SK-N-SH treated with all-trans-retinoic acid at 6 μM for 48 hours (cell line): ENCODE measurements around the gene TMEM213.

ENCODE experiments used
- ATAC-seq: fragments of 200-7000 bp; cut with Tn5 transposase; 3 replicates; pipeline ENCODE4 v1.9.1; 2020; ENCODE audit warnings: mild to moderate bottlenecking, moderate library complexity
- BACH2 ChIP-seq: fragments of 250-450 bp; sonication (Bioruptor Pico); IDR thresholded peaks from 2 replicates; pipeline ENCODE4 v1.9.0; 2021; ENCODE audit warnings: mild to moderate bottlenecking, borderline replicate concordance
- CREB5 ChIP-seq: fragments of 250-450 bp; sonication (Bioruptor Pico); IDR thresholded peaks from 2 replicates; pipeline ENCODE4 v1.5.1; 2020; ENCODE audit warnings: low read depth, mild to moderate bottlenecking, moderate library complexity
- CSDC2 ChIP-seq: fragments of 250-450 bp; sonication (Bioruptor Pico); IDR thresholded peaks from 2 replicates; pipeline ENCODE4 v1.5.0; 2020; ENCODE audit warnings: mild to moderate bottlenecking, moderate library complexity
- CSRNP3 ChIP-seq: fragments of 250-450 bp; sonication (Bioruptor Pico); IDR thresholded peaks from 2 replicates; pipeline ENCODE4 v1.5.1; 2021; ENCODE audit warnings: mild to moderate bottlenecking, moderate library complexity
- ESRRG ChIP-seq: fragments of 250-450 bp; sonication (Bioruptor Pico); IDR thresholded peaks from 2 replicates; pipeline ENCODE4 v1.6.1; 2021; ENCODE audit warnings: mild to moderate bottlenecking
- GLIS3 ChIP-seq: fragments of 250-450 bp; sonication (Bioruptor Pico); IDR thresholded peaks from 2 replicates; pipeline ENCODE4 v1.5.0; 2020; ENCODE audit warnings: mild to moderate bottlenecking, moderate library complexity
- PATZ1 ChIP-seq: fragments of 250-450 bp; sonication (Bioruptor Pico); IDR thresholded peaks from 2 replicates; pipeline ENCODE4 v1.8.0; 2020; ENCODE audit warnings: mild to moderate bottlenecking, moderate library complexity, borderline replicate concordance
- POU6F1 ChIP-seq: fragments of 250-450 bp; sonication (Bioruptor Pico); IDR thresholded peaks from 2 replicates; pipeline ENCODE4 v1.8.0; 2021; ENCODE audit warnings: low read depth, mild to moderate bottlenecking, moderate library complexity, borderline replicate concordance
- PPARA ChIP-seq: fragments of 250-450 bp; sonication (Bioruptor Pico); IDR thresholded peaks from 2 replicates; pipeline ENCODE4 v1.5.0; 2020; ENCODE audit warnings: mild to moderate bottlenecking, borderline replicate concordance
- RARB ChIP-seq: fragments of 250-450 bp; sonication (Bioruptor Pico); IDR thresholded peaks from 2 replicates; pipeline ENCODE4 v1.8.0; 2021; ENCODE audit warnings: mild to moderate bottlenecking, moderate library complexity
- SNAI2 ChIP-seq: fragments of 250-450 bp; sonication (Bioruptor Pico); IDR thresholded peaks from 2 replicates; pipeline ENCODE4 v1.5.0; 2020; ENCODE audit warnings: mild to moderate bottlenecking, moderate library complexity
- TCF4 ChIP-seq: fragments of 250-450 bp; sonication (Bioruptor Pico); IDR thresholded peaks from 2 replicates; pipeline ENCODE4 v1.8.0; 2021; ENCODE audit warnings: mild to moderate bottlenecking, moderate library complexity, borderline replicate concordance
- TOX ChIP-seq: fragments of 250-450 bp; sonication (Bioruptor Pico); IDR thresholded peaks from 2 replicates; pipeline ENCODE4 v1.8.0; 2021; ENCODE audit warnings: mild to moderate bottlenecking, moderate library complexity, borderline replicate concordance
- TSHZ2 ChIP-seq: fragments of 250-450 bp; sonication (Bioruptor Pico); IDR thresholded peaks from 2 replicates; pipeline ENCODE4 v1.5.0; 2020; ENCODE audit warnings: mild to moderate bottlenecking, moderate library complexity
- ZC3H10 ChIP-seq: fragments of 250-450 bp; sonication (Bioruptor Pico); IDR thresholded peaks from 2 replicates; pipeline ENCODE4 v1.5.1; 2021; ENCODE audit warnings: mild to moderate bottlenecking, moderate library complexity
- ZFP3 ChIP-seq: fragments of 250-450 bp; sonication (Bioruptor Pico); IDR thresholded peaks from 2 replicates; pipeline ENCODE4 v1.5.0; 2020; ENCODE audit warnings: mild to moderate bottlenecking, moderate library complexity
- ZFP30 ChIP-seq: fragments of 450-650 bp; formaldehyde crosslinking; IDR thresholded peaks from 2 replicates; pipeline ENCODE4 v1.5.0; 2022; ENCODE audit warnings: mild to moderate bottlenecking, moderate library complexity
- ZNF565 ChIP-seq: fragments of 450-650 bp; formaldehyde crosslinking; conservative IDR thresholded peaks from 2 replicates; pipeline ENCODE4 v1.5.0; 2020; ENCODE audit warnings: low read depth, mild to moderate bottlenecking, moderate library complexity
- ZNF70 ChIP-seq: fragments of 450-650 bp; formaldehyde crosslinking; IDR thresholded peaks from 2 replicates; pipeline ENCODE4 v1.5.0; 2020; ENCODE audit warnings: mild to moderate bottlenecking, moderate library complexity
- ZNF8 ChIP-seq: fragments of 450-650 bp; formaldehyde crosslinking; IDR thresholded peaks from 2 replicates; pipeline ENCODE4 v1.5.0; 2020; ENCODE audit warnings: mild to moderate bottlenecking, moderate library complexity

The TMEM213 gene

GRCh38 chr7:138749960-138750359, 47.8 kb upstream of the TMEM213 start:
- ATAC-seq: no peak
- TF ChIP-seq PATZ1 (no peak), BACH2 (CRISPR knock-in tag) (no peak), SNAI2 (no peak), ZNF565 (CRISPR knock-in tag) (no peak), CSDC2 (CRISPR knock-in tag) (no peak), ZFP3 (CRISPR knock-in tag) (no peak), ZFP30 (no peak), PPARA (CRISPR knock-in tag) (no peak), ZNF70 (CRISPR knock-in tag) (no peak), CREB5 (CRISPR knock-in tag) (no peak), TSHZ2 (no peak)
- TF ChIP-seq, all 23 proteins: peak for 0

GRCh38 chr7:138750473-138750872, 47.3 kb upstream of the TMEM213 start:
- TF ChIP-seq TSHZ2 (no peak), ZNF8 (no peak), CSDC2 (CRISPR knock-in tag) (no peak), CREB5 (CRISPR knock-in tag) (no peak), TCF4 (CRISPR knock-in tag) (no peak), ZNF565 (CRISPR knock-in tag) (no peak), ZFP30 (no peak), SNAI2 (no peak), RARB (CRISPR knock-in tag) (no peak), CSRNP3 (CRISPR knock-in tag) (no peak), PPARA (CRISPR knock-in tag) (no peak), ESRRG (CRISPR knock-in tag) (no peak), PATZ1 (no peak), ZC3H10 (no peak), BACH2 (CRISPR knock-in tag) (no peak), POU6F1 (CRISPR knock-in tag) (no peak), TOX (CRISPR knock-in tag) (no peak), ZNF70 (CRISPR knock-in tag) (no peak), GLIS3 (CRISPR knock-in tag) (no peak)
- TF ChIP-seq, all 23 proteins: peak for 0
- ATAC-seq: no peak
